NCI-H2227 (cell line): ENCODE results near the gene WWOX.

ENCODE experiments used
- DNase-seq: peaks from one replicate; lab custom pipeline; 2025; ENCODE audit not compliant: unreplicated experiment; lab: John Stamatoyannopoulos, UW

The WWOX gene

DNA sequence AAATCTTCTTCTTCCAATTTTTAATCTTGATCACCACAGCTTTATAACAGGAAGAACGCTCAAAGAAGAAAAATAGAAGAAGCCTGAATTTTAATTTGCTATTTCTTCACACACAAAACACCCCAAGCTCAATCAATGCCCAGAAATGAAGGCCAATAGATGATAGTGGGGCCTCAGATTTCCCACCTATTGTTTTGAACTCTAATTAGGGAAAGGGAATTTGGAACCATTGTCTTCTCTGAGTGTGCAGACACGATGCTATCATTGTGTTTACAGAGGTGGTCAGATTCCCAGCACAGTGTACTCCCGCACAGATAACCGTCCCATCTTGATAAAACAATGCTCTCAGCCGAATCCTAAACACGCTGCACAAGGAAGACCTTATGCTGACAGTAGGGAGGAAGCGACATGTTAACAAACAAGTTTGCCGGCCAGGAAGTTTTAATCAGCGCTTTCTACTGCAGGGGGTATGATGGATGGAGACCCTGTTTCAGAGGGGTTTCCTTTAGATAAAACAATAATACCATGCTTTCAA lies 816.4 kb downstream of the WWOX start:
- DNase-seq: no peak

DNA sequence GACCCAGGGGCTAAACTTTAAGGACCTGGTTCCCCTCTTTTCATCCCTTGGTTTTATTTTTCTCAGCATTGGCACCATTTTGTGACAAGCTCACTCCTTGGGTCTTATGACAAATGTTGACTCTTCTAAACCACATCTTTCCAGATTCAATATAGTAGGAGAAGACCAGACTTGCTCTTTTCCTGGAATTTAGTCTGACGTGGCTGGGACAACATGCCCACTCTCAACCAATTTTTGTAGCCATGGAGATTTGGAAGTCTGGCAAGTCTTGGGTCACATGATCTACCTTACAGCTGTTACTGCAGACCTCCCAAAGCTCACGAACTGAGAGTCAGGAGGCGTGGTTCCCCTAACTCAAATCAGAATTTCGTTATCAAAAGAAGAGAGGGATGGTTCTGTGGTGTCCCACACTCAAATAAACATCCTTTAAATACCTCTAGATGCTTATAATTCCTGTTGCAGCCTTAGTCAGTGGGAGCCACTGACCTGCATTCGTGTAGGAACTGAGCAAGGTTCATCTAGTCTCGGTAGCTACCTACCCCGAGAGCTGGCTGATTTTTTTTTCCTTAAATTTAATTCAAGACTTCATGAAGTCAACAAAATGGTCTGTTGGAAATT lies 817.6 kb downstream of the WWOX start:
- DNase-seq: no peak

GRCh38 chr16:78918805-78919305 lies 819.4 kb downstream of the WWOX start:
- no peak for DNase-seq

DNA sequence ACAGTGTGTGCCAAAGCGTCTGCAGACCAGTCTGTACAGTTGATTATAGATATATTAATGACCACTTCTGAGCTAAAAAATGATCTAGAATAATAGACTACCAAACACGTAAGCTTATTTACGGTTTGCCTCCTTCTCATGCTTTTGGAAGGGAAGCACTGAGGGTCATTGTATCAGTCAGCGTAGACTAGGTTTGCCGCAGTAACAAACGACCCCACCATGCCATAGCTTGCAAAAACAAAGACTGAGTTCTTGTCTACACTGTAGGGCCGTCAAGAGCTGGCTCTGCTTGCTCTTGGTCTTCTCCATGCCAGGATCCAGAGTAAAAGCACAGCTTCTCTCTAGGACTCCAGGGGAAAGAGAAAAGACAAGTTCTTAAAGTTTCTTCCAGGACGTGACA lies 820.4 kb downstream of the WWOX start:
- no peak for DNase-seq

DNA sequence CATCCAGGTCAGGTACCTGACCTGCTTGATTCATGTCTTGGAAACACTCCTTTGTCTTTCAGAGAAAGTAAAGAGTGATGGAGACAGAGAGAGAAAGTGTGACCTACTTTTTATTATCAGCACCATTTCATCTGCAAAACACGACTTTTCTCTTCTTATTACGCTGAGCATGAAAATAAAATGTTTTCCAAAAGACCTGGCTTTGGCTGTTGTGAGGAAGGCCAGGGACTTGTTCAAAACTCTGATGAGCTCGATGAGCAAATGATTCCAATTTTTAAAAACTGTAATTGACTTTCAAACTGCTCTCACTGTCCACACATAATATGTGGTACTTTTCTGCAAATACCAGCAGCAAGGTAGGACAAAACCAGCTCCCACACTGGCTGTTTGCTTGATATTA lies 821.2 kb downstream of the WWOX start:
- no peak for DNase-seq

- no peak for DNase-seq
Observed at GRCh38 chr16:78925083-78925767, 825.8 kb downstream of the WWOX start.

DNA sequence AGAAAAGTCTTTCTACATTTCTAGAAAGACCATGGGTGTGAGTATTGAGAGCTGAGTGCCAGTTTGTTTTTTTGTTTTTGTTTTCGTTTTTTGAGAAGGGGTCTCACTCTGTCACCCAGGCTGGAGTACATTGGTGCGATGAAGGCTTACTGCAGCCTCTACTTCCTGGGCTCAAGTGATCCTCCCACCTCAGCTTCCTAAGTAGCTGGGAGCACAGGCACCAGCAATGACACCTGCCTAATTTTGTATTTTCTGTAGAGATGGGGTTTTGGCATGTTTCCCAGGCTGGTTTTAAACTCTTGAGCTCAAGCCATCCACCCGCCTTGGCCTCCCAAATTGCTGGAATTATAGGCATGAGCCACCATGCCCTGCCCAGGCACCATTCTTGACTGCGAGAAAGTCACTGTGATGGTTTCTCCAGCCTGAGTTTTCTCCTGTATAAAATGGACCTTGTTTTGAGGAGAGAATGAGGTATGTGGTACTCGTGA lies 827.3 kb downstream of the WWOX start:
- peak; percentile 8 for DNase-seq

DNA sequence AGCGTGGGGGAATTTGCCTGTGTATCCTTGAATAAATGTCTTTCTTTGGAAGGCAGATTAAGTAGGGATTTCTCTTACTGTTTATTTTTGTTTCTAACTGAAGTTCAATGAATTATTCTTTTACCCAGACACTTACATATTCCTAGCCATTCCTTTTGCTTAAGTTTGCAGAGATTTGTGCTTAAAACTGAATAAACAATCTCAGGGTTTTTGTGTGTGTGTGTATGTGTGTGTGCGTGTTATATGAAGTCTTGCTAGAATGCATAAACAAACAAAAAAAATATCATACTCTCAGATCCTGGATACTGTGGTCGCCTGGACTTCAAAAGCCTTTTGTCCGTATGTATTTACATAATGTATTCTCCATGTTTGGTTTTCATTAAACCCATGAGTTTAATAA lies 828.3 kb downstream of the WWOX start:
- no peak for DNase-seq

DNA sequence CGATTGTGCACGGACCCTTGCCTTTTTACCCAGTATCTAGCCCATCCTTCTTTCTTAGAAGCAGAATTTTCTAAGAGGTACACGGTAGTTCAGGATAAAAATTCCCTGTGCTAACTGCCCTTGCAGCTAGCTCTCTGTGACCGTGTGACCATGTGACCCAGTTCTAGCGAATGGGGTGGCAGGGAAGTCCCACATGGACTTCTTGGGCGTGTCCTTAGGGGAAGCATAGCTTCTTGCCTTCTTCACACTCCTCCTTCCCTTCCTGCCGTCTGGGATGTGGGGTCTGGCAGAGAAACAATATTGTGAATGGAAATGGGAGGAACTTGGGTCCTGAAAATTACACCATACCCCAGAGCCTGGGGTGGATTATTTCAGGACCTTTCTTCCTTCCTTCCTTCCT lies 830.4 kb downstream of the WWOX start:
- DNase-seq: no peak

GRCh38 chr16:78930561-78930960 lies 831.1 kb downstream of the WWOX start:
- no peak for DNase-seq

- no peak for DNase-seq
Observed at GRCh38 chr16:78931267-78931666, 831.8 kb downstream of the WWOX start.

GRCh38 chr16:78931678-78932077 lies 832.2 kb downstream of the WWOX start:
- DNase-seq: no peak

GRCh38 chr16:78932355-78932943 lies 833.0 kb downstream of the WWOX start:
- DNase-seq: no peak

DNA sequence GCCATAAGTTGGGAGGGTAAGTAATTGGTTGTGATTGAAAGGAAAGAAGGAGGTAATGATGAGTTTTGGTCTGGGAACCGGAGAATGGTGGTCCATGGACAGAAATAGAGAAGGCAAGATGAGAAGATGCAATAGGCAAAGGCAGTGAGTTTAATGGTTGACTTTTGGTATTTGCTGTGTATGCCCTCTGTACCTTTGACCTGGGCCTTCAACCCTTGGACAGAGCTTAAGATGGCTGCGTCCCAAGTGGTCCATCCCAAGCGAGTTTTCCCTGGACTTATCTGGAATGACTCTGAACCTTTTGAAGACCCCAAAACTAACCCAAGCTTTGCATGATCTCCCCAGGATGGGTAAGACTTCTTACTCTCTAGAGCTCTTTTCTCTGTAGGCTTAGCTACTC lies 836.6 kb downstream of the WWOX start:
- DNase-seq: no peak

- no peak for DNase-seq
Observed at GRCh38 chr16:78939597-78939996, 840.1 kb downstream of the WWOX start.

DNA sequence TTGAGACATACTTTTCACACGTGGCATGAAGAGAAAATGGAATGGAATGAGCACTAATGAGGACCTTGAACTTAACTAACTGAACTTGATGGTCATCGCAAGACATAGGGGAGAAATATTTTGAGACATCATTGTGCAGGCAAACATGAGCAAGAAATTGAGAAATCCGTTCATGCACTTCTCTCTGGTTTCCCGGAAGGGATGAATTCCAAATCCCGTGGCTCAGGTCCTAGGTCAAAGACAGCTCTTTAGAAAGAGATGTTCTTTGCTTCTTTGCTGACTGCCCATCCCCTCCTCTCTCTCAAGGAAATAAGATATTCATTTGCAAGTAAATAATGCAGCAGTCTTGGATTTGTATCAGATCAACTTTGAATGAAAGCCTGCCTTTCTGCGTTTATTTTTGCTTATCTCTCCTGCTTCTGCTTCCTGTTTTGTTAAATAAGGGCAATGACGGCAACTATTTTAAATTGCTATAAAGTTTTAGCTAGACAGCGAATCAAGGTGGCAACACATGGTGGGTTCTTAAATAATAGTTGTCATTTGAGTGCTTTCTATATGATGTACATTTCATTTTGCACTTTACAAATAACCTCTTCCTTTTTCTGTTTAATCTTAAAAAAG lies 843.3 kb downstream of the WWOX start:
- DNase-seq: no peak

DNA sequence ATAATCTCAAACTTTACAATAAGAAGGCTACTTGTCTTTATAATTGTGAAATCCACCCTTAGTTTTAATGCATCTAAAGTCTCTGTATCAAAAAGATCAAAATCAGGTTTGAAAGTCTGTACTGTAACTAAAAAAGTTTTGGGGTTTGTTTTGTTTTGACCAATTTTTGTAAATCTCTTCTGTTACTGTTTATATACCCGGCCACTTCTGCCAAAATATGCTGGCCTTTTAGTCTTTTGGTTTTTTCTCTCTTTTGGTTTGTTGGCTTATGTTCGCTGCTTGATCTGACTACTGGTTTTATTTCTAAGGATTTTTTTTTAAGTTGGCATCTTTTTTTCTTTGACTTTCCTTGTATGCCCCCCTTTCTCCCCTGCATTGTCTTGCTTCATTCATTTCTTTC lies 845.9 kb downstream of the WWOX start:
- no peak for DNase-seq

GRCh38 chr16:78946556-78946955 lies 847.1 kb downstream of the WWOX start:
- DNase-seq: no peak

DNA sequence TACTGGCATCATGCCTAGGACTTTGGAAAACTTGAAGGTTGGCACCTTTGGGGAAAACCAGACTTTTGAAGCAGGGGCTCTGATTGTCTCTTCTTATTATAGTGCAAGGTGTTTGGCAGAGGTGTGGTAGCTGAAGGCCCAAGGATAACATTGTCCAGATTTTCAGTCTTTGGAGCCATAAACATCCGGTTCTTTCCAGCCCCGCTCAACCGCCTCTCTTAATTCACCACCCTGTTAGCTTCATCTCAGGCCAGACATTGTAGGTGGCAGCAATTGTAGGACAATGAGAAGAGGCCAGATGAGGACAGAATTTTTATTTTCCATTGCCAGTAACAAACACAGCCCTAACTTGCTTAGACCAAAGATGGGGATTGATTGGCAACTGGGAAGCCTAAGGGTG lies 851.3 kb downstream of the WWOX start:
- no peak for DNase-seq

DNA sequence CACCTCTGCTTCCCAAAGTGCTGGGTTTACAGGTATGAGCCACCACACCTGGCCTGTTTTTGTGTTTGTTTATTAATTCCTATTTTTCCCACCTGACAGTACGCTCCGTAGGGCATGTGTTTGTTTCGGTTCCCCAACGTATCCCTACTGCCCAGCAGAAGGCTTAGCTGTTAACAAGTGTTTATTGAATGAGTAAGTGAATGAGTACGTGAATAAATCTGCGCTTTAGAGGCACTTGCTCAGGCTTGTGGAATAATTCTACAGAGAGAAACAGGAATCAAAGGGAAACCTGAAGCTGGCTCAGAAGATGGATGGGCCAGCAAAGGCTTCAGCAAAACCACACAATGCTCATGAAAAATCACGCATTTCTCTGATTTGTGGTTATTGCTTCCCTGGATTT lies 853.2 kb downstream of the WWOX start:
- DNase-seq: no peak

GRCh38 chr16:78953526-78953925 lies 854.1 kb downstream of the WWOX start:
- DNase-seq: no peak

- no peak for DNase-seq
Observed at GRCh38 chr16:78955206-78955605, 855.8 kb downstream of the WWOX start.
